GM12864 (cell line): Measurements from ENCODE around the gene UBE2S.

Experiments used
- DNase-seq: peaks from one replicate; pipeline ENCODE4 v3.0.0-alpha.2; 2011; ENCODE audit warnings: low read depth
- H3K4me3 ChIP-seq: 2 replicates; pipeline ENCODE4 v1.5.1; 2011; ENCODE audit warnings: mild to moderate bottlenecking, low read depth, low read length, control low read depth
- TF ChIP-seq, protein P1 (sequence below): IDR thresholded peaks from 2 replicates; pipeline ENCODE4 v1.5.1; 2011; ENCODE audit warnings: low read depth, mild to moderate bottlenecking, moderate library complexity, low read length, control low read depth, inconsistent platforms; ENCODE audit errors: missing control alignments

The UBE2S gene

GRCh38 chr19:55391191-55391670 is 16.4 kb downstream of the UBE2S start:
- H3K4me3 ChIP-seq, result no peak overlapping the region
- TF ChIP-seq, protein P1, sequence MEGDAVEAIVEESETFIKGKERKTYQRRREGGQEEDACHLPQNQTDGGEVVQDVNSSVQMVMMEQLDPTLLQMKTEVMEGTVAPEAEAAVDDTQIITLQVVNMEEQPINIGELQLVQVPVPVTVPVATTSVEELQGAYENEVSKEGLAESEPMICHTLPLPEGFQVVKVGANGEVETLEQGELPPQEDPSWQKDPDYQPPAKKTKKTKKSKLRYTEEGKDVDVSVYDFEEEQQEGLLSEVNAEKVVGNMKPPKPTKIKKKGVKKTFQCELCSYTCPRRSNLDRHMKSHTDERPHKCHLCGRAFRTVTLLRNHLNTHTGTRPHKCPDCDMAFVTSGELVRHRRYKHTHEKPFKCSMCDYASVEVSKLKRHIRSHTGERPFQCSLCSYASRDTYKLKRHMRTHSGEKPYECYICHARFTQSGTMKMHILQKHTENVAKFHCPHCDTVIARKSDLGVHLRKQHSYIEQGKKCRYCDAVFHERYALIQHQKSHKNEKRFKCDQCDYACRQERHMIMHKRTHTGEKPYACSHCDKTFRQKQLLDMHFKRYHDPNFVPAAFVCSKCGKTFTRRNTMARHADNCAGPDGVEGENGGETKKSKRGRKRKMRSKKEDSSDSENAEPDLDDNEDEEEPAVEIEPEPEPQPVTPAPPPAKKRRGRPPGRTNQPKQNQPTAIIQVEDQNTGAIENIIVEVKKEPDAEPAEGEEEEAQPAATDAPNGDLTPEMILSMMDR, result no peak
- no peak for DNase-seq

DNA sequence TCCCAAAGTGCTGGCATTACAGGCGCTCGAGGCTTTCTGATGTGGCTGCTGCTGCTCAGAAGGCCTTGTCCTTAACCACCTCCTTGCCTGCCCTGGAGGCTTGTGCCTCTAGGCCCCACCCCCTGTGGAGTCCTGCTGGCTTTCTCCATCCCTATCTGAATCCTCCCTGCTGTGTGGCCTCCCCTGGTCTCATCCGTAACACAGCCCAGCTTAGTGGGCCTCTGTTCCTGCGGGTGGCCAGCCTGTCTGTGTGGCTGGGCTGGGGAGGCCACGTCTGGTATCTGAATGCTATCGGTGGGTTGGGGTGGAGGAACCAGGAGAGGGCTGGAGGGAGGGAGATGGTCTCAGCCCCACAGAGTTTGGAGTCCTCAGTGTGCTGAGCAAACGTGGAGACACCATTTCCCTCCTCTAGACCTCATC is 17.1 kb downstream of the UBE2S start:
- TF ChIP-seq, protein P1, result no peak
- no peak overlapping the region for H3K4me3 ChIP-seq
- no peak for DNase-seq

DNA sequence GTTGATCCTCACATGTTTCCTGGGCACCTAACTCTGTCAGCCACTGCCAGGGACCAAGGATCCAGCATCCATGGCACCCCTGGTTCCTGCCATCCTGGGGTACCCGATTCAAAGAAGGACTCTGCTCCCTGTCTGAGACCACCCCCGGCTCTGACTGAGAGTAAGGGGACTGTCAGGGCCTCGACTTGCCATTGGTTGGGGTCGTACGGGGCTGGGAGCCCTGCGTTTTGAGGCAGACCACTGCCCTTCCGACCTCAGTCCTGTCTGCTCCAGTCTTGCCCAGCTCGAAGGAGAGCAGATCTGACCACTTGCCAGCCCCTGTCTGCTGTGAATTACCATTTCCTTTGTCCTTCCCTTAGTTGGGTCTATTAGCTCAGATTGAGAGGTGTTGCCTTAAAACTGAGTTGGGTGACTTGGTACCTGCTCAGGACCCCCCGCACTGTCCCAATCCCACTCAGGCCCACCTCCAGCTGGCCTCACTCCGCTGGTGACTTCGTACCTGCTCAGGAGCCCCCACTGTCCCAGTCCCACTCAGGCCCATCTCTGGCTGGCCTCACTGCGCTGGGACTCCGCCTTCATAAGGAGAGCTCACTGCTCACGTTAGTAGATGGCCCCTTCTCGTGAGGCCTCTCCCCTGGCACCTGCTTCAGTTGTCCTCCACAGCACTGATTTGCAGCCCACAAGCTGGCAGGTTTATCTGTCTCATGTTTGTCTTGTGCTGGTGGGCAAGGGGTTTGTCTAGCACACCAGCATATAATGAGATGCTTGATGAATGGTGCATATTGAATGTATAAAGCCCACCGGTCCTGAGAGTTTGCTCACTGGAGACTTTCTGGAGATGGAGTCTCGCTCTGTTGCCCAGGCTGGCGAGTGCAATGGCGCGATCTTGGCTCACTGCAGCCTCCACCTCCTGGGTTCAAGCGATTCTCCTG is 17.9 kb downstream of the UBE2S start:
- H3K4me3 ChIP-seq, result no peak overlapping the region
- TF ChIP-seq, protein P1, result no peak
- DNase-seq, result no peak

- TF ChIP-seq, protein P1, result no peak
- DNase-seq, result no peak
- H3K4me3 ChIP-seq, result peak overlapping the region; percentile 69
Observed at GRCh38 chr19:55387736-55388497, 19.7 kb downstream of the UBE2S start.

GRCh38 chr19:55386493-55386971 is 21.1 kb downstream of the UBE2S start:
- TF ChIP-seq, protein P1, result no peak
- H3K4me3 ChIP-seq, result peak overlapping the region; percentile 69
- DNase-seq, result no peak

GRCh38 chr19:55385724-55386492 is 21.7 kb downstream of the UBE2S start, which contains the start of gene RPL28:
TSS of gene RPL28 (plus strand) at chr19:55385932. CDS start at chr19:55386358, 426 bp downstream.
- peak within 1 kb of the TSS; percentile 69 for H3K4me3 ChIP-seq
- TF ChIP-seq, protein P1, result no peak
- peak; percentile 94 for DNase-seq
